Mucosa of rectum (tissue), 2 donors: ENCODE results near the gene TICRR.

Experiments used
- H3K27ac ChIP-seq, 2 donors: one replicate each; pipeline ENCODE4 v1.7.0; 2013; ENCODE audit warnings: inconsistent platforms in 2 of 2, low read depth in 2 of 2, low read length in 2 of 2
- H3K27me3 ChIP-seq, 2 donors: one replicate each; pipeline ENCODE4 v1.7.0; 2013; ENCODE audit warnings: low read length in 2 of 2; ENCODE audit not compliant: control insufficient read depth in 2 of 2, insufficient read depth in 2 of 2
- H3K36me3 ChIP-seq, 2 donors: one replicate each; pipeline ENCODE4 v1.7.0; 2013; ENCODE audit warnings: low read length in 2 of 2; ENCODE audit not compliant: control insufficient read depth in 2 of 2, insufficient read depth in 2 of 2
- H3K4me1 ChIP-seq, 2 donors: one replicate each; pipeline ENCODE4 v1.7.0; 2013; ENCODE audit warnings: low read length in 2 of 2, mild to moderate bottlenecking in 1 of 2; ENCODE audit not compliant: control insufficient read depth in 2 of 2, insufficient read depth in 2 of 2
- H3K4me3 ChIP-seq, 2 donors: one replicate each; pipeline ENCODE4 v1.7.0; 2013; ENCODE audit warnings: low read length in 2 of 2
- H3K9ac ChIP-seq, 2 donors: one replicate each; pipeline ENCODE4 v1.7.0; 2013; ENCODE audit warnings: low read length in 2 of 2, low read depth in 1 of 2, mild to moderate bottlenecking in 1 of 2
- H3K9me3 ChIP-seq, 2 donors: one replicate each; pipeline ENCODE4 v1.7.0; 2013; ENCODE audit warnings: low read length in 2 of 2; ENCODE audit not compliant: control insufficient read depth in 2 of 2
- donor health status: healthy.
- donor health status: Normal muscosa, but diverticular disease.

Gene TICRR

GRCh38 chr15:89640245-89640644, 65.0 kb downstream of the TICRR start:
- Histone ChIP-seq H3K9ac (no peak overlapping the region), H3K9me3 (no peaks in the 10 kb centered on the region), H3K27me3 (no peaks in the 10 kb centered on the region), H3K36me3 (no peaks in the 10 kb centered on the region), H3K27ac (no peak overlapping the region), H3K4me3 (no peak overlapping the region), H3K4me1 (no peaks in the 10 kb centered on the region)

GRCh38 chr15:89641053-89641452, 65.8 kb downstream of the TICRR start:
- Histone ChIP-seq H3K4me3 (no peak overlapping the region), H3K9ac (no peak overlapping the region), H3K36me3 (no peaks in the 10 kb centered on the region), H3K27me3 (no peaks in the 10 kb centered on the region), H3K27ac (no peak overlapping the region), H3K4me1 (no peaks in the 10 kb centered on the region), H3K9me3 (no peaks in the 10 kb centered on the region)

- Histone ChIP-seq H3K9me3 (no peaks in the 10 kb centered on the region), H3K27me3 (no peaks in the 10 kb centered on the region), H3K36me3 (no peaks in the 10 kb centered on the region), H3K4me1 (peaks cover 0 to under 1% of the 10 kb centered on the region in 2 donors), H3K27ac (no peak overlapping the region), H3K9ac (no peak overlapping the region), H3K4me3 (no peak overlapping the region)
Measured at GRCh38 chr15:89642106-89642505, 66.8 kb downstream of the TICRR start.

- Histone ChIP-seq H3K27me3 (no peaks in the 10 kb centered on the region), H3K9me3 (no peaks in the 10 kb centered on the region), H3K36me3 (no peaks in the 10 kb centered on the region)
Measured at GRCh38 chr15:89645680-89646079, 70.4 kb downstream of the TICRR start.

GRCh38 chr15:89646416-89647141, 71.3 kb downstream of the TICRR start:
- Histone ChIP-seq H3K36me3 (no peaks in the 10 kb centered on the region), H3K4me1 (peaks cover 3 to 4% of the 10 kb centered on the region in 2 donors), H3K9ac (no peak overlapping the region), H3K27me3 (no peaks in the 10 kb centered on the region), H3K9me3 (no peaks in the 10 kb centered on the region), H3K27ac (no peak overlapping the region), H3K4me3 (no peak overlapping the region)

More at GRCh38 chr15:89645680-89646079, 70.4 kb downstream of the TICRR start:
- peaks cover 3 to 4% of the 10 kb centered on the region in 2 donors for H3K4me1 ChIP-seq
- H3K4me3 ChIP-seq: no peak overlapping the region
- H3K9ac ChIP-seq: no peak overlapping the region
- H3K27ac ChIP-seq: no peak overlapping the region

- Histone ChIP-seq H3K27ac (no peak overlapping the region), H3K36me3 (no peaks in the 10 kb centered on the region), H3K9ac (peak overlapping the region in 1 of 2 donors; percentile 36), H3K4me1 (peaks cover 3 to 4% of the 10 kb centered on the region in 2 donors), H3K27me3 (no peaks in the 10 kb centered on the region), H3K4me3 (peak overlapping the region; percentile 51 to 66), H3K9me3 (no peaks in the 10 kb centered on the region)
Measured at GRCh38 chr15:89647191-89647851, 72.1 kb downstream of the TICRR start.

GRCh38 chr15:89648106-89649012, 73.1 kb downstream of the TICRR start:
- Histone ChIP-seq H3K9me3 (no peaks in the 10 kb centered on the region), H3K27ac (no peak overlapping the region), H3K36me3 (no peaks in the 10 kb centered on the region), H3K27me3 (no peaks in the 10 kb centered on the region), H3K4me1 (peaks cover 3 to 4% of the 10 kb centered on the region in 2 donors), H3K4me3 (no peak overlapping the region), H3K9ac (no peak overlapping the region)

- no peak overlapping the region for H3K27ac ChIP-seq
- no peaks in the 10 kb centered on the region for H3K36me3 ChIP-seq
- peaks cover 3 to 4% of the 10 kb centered on the region in 2 donors for H3K4me1 ChIP-seq
- H3K9me3 ChIP-seq: no peaks in the 10 kb centered on the region
- no peak overlapping the region for H3K9ac ChIP-seq
- no peaks in the 10 kb centered on the region for H3K27me3 ChIP-seq
- H3K4me3 ChIP-seq: no peak overlapping the region
Measured at GRCh38 chr15:89649013-89649625, 73.8 kb downstream of the TICRR start.

DNA sequence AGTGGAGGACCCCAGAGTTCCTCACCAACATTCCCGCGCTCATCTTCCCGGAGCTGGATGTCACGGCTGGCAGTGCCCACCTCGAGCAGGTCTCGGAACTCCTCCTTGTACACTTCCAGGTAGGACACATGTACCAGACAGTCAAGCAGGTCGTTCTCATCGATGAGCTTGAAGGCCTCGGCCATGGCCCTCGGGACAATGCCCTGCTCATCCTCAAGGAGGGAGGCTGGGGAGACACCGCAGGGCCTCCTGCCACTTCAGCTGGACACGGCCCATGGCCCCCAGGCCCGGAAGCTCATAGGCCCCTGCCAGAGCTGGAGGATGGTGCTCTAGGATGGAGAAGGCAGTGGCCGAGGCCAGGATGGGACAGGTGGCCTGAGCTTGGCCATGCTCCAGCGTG, 74.4 kb downstream of the TICRR start:
- Histone ChIP-seq H3K9me3 (no peaks in the 10 kb centered on the region), H3K36me3 (no peaks in the 10 kb centered on the region), H3K27ac (no peak overlapping the region), H3K4me3 (no peak overlapping the region), H3K27me3 (peaks cover 4 to 6% of the 10 kb centered on the region in 2 donors), H3K4me1 (peaks cover 3 to 8% of the 10 kb centered on the region in 2 donors), H3K9ac (no peak overlapping the region)
